Measurements from ENCODE around the gene TSHR.
"Not testable (repeated sequence)": the region's sequence is repeated elsewhere in the genome, so short reads cannot be mapped to it uniquely, and the experiment has no call there.

The TSHR gene

GRCh38 chr14:80953211-80953610, 2.2 kb upstream of the TSHR start:
- DNase-seq: not testable (repeated sequence)

- DNase-seq: peak; percentile 79
Observed at GRCh38 chr14:80954687-80955299, 628 bp upstream of the TSHR start.

- DNase-seq: no peak
Observed at GRCh38 chr14:80956102-80956501, 681 bp downstream of the TSHR start.

GRCh38 chr14:80956922-80957321, 1.5 kb downstream of the TSHR start:
- DNase-seq: no peak

GRCh38 chr14:80957613-80958012, 2.2 kb downstream of the TSHR start:
- DNase-seq: no peak

GRCh38 chr14:80958226-80958625, 2.8 kb downstream of the TSHR start:
- no peak for DNase-seq

- DNase-seq: no peak
Observed at GRCh38 chr14:80958939-80959338, 3.5 kb downstream of the TSHR start.

- DNase-seq: no peak
Observed at GRCh38 chr14:80959496-80959895, 4.1 kb downstream of the TSHR start.

- DNase-seq: no peak
Observed at GRCh38 chr14:80965037-80965436, 9.6 kb downstream of the TSHR start.

- DNase-seq: no peak
Observed at GRCh38 chr14:80973931-80974641, 18.7 kb downstream of the TSHR start.

GRCh38 chr14:80974679-80975078, 19.3 kb downstream of the TSHR start:
- DNase-seq: no peak

GRCh38 chr14:80977221-80977620, 21.8 kb downstream of the TSHR start:
- DNase-seq: no peak

GRCh38 chr14:80978403-80978802, 23.0 kb downstream of the TSHR start:
- DNase-seq: no peak

GRCh38 chr14:80979951-80980350, 24.5 kb downstream of the TSHR start:
- DNase-seq: no peak

- DNase-seq: no peak
Observed at GRCh38 chr14:80981156-80981555, 25.7 kb downstream of the TSHR start.

- DNase-seq: no peak
Observed at GRCh38 chr14:80981673-80982072, 26.3 kb downstream of the TSHR start.

GRCh38 chr14:80982711-80983110, 27.3 kb downstream of the TSHR start:
- DNase-seq: no peak

- peak; percentile 72 for DNase-seq
Observed at GRCh38 chr14:80987235-80988032, 32.0 kb downstream of the TSHR start.

- no peak for DNase-seq
Observed at GRCh38 chr14:80988192-80988591, 32.8 kb downstream of the TSHR start.

- no peak for DNase-seq
Observed at GRCh38 chr14:80988735-80989429, 33.5 kb downstream of the TSHR start.

- no peak for DNase-seq
Observed at GRCh38 chr14:80992580-80992979, 37.2 kb downstream of the TSHR start.

- peak; percentile 48 for DNase-seq
Observed at GRCh38 chr14:80996049-80996901, 40.9 kb downstream of the TSHR start.
